Measurements from ENCODE around the gene KAT5. TPM values are rescaled to one million over a fixed set of nuclear protein-coding genes. Genes with fewer than 3 reads are reported as not detected.

KAT5 gene
- total and polyA plus RNA-seq, 12 donors, result 52.0 to 199 (median 66.8) TPM

DNA sequence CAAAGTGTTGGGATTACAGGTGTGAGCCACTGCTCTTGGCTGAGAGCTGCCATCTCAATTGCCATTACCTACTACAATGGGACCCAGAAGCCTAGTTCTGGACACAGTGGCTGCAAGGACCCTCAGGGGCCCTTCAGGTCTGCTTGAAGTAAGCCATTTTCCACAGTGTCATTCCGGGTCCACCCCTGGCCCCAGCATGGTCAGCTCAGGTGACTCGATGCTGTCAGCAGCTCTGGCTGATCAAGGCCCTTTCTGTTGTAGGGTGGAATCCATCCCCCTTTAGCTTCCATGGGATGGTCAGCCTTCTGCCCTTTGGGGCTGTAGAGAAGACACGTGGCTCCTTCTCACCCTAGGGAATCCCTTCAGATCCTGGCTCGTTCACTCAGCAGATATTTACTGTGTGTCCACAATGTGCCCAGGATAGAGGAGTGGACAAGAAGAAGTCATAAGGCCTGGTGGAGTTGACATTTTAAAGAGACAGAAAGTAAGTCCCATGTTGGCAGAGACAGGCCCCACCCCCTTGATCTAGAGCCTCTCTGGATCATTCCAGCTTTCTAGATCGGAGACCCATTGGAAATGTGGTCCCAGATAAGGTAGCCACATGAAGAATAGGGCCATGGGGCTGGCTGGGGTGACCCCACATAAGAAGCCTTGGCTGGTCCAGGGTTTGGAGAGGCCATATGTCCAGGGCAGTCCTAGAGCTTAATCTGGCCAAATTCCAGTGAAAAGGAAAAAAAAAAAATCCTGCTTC, 15.1 kb upstream of the KAT5 start:
- WGBS, 4 donors, result 74 to 85% (median 79%) methylated on average over 5 of the region's 5 CpGs
- no peak overlapping the region for H3K27ac ChIP-seq
- H3K4me3 ChIP-seq, result no peak overlapping the region

DNA sequence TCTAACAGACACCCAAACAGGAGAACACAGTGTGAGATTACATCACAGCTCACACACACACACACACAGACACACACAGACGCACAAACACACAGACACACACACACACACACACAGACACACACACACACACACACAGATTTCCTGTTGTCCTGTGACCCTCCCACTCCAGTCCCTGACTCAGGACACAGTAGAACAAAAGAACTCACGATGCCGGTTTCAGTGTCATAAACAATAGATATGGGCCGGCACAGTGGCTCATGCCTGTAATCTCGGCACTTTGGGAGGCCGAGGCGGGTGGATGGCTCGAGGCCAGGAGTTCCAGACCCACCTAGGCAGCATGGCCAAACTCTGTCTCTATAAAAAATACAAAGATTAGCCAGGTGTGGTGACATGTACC, 13.8 kb upstream of the KAT5 start:
- WGBS, 4 donors, result 61 to 74% (median 65%) methylated on average over 8 of the region's 8 CpGs

More for the DNA sequence above, 15.1 kb upstream of the KAT5 start:
- peaks cover 5% of the 10 kb centered on the region for H3K27me3 ChIP-seq
- DNase-seq, result no peak
- intact Hi-C loops (cut with DNase I), result no loop called here
- TF ChIP-seq, protein P1, sequence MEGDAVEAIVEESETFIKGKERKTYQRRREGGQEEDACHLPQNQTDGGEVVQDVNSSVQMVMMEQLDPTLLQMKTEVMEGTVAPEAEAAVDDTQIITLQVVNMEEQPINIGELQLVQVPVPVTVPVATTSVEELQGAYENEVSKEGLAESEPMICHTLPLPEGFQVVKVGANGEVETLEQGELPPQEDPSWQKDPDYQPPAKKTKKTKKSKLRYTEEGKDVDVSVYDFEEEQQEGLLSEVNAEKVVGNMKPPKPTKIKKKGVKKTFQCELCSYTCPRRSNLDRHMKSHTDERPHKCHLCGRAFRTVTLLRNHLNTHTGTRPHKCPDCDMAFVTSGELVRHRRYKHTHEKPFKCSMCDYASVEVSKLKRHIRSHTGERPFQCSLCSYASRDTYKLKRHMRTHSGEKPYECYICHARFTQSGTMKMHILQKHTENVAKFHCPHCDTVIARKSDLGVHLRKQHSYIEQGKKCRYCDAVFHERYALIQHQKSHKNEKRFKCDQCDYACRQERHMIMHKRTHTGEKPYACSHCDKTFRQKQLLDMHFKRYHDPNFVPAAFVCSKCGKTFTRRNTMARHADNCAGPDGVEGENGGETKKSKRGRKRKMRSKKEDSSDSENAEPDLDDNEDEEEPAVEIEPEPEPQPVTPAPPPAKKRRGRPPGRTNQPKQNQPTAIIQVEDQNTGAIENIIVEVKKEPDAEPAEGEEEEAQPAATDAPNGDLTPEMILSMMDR (IDR thresholded peaks at IDR 0.05), result no peak
- TF ChIP-seq POLR2A (IDR thresholded peaks at IDR 0.05), result no peak
- H3K36me3 ChIP-seq (replicated peaks in 1 of 2), result no peaks in the 10 kb centered on the region
- no peaks in the 10 kb centered on the region for H3K4me1 ChIP-seq (replicated peaks in 1 of 2)
- H3K9me3 ChIP-seq (replicated peaks in 1 of 3), result no peaks in the 10 kb centered on the region

DNA sequence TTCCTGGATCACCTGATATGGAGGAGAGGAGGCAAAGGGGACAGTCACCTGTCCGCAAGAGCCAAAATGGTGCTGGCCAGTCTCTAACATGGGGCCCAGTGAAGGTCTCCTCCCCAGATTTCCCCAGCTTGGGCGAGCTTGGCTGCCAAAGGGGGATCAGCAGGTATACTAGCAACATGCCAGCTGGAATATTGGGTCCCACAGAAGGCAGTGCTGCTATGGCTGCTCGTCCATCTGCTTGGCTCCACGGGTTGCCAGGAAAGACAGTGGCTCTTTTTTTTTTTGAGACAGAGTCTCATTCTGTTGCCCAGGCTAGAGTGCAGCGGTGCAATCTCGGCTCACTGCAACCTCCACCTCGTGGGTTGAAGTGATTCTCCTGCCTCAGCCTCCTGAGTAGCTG, 12.7 kb upstream of the KAT5 start:
- TF ChIP-seq, protein P1 (IDR thresholded peaks at IDR 0.05), result no peak
- TF ChIP-seq POLR2A (IDR thresholded peaks at IDR 0.05), result no peak
- no peak for DNase-seq
- 75 to 80% (median 76%) methylated on average over 5 to 7 of the region's 7 CpGs for WGBS, 4 donors
- intact Hi-C loops (cut with DNase I), result no loop called here
- H3K9me3 ChIP-seq (replicated peaks in 1 of 3), result no peaks in the 10 kb centered on the region
- no peak overlapping the region for H3K4me3 ChIP-seq
- peaks cover 19% of the 10 kb centered on the region for H3K27me3 ChIP-seq
- no peaks in the 10 kb centered on the region for H3K4me1 ChIP-seq (replicated peaks in 1 of 2)
- H3K36me3 ChIP-seq (replicated peaks in 1 of 2), result no peaks in the 10 kb centered on the region
- no peak overlapping the region for H3K27ac ChIP-seq

More for the DNA sequence above, 13.8 kb upstream of the KAT5 start:
- intact Hi-C loops (cut with DNase I), result no loop called here
- Histone ChIP-seq H3K4me3 (no peak overlapping the region), H3K4me1 (replicated peaks in 1 of 2) (no peaks in the 10 kb centered on the region), H3K27ac (no peak overlapping the region), H3K9me3 (replicated peaks in 1 of 3) (no peaks in the 10 kb centered on the region), H3K36me3 (replicated peaks in 1 of 2) (no peaks in the 10 kb centered on the region), H3K27me3 (peaks cover 12% of the 10 kb centered on the region)
- TF ChIP-seq POLR2A (IDR thresholded peaks at IDR 0.05), result no peak
- TF ChIP-seq, protein P1 (IDR thresholded peaks at IDR 0.05), result no peak
- peak in 1 of 7 donors; percentile 23 for DNase-seq

DNA sequence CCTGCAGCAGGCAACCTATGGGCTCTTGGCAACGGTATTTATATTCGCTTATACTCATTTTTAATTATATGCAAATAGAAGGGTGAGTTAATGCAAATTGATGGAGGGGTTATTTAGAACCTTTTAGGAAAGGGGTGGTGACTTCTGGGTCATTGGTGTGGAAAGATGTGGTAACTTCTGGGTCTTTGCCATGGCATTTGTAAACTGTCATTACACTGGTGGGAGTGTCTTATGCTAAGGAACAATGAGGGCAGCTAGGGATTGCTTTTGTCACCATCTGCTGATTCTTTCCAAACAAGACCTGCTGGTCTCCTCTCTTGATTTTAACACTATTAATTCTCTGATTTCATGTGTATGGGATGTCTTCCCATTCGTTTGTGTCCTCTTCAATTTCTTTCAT, 11.7 kb upstream of the KAT5 start:
- TF ChIP-seq, protein P1 (IDR thresholded peaks at IDR 0.05), result no peak
- TF ChIP-seq POLR2A (IDR thresholded peaks at IDR 0.05), result no peak
- Histone ChIP-seq H3K4me3 (no peak overlapping the region), H3K36me3 (replicated peaks in 1 of 2) (no peaks in the 10 kb centered on the region), H3K9me3 (replicated peaks in 1 of 3) (no peaks in the 10 kb centered on the region), H3K27me3 (peaks cover 22% of the 10 kb centered on the region), H3K27ac (no peak overlapping the region), H3K4me1 (replicated peaks in 1 of 2) (no peaks in the 10 kb centered on the region)
- DNase-seq, result peak in 1 of 7 donors; percentile 39
- 73 to 80% (median 76%) methylated on average over 3 of the region's 3 CpGs for WGBS, 4 donors
- intact Hi-C loops (cut with DNase I), result no loop called here

Measured in adrenal gland (tissue), 12 donors.